Neural cell (in vitro differentiated cells): ENCODE results near the gene ZBTB44.

ENCODE experiments used
- POLR2AphosphoS5 ChIP-seq: IDR thresholded peaks from 2 replicates; pipeline ENCODE4 v1.6.1; 2012
- TF ChIP-seq, protein P1 (sequence below): fragments of 450-650 bp; IDR thresholded peaks from 2 replicates; pipeline ENCODE4 v1.5.1; 2014; ENCODE audit warnings: antibody characterized with exemption, mild to moderate bottlenecking, moderate library complexity; ENCODE audit not compliant: poor library complexity, severe bottlenecking

DNA sequence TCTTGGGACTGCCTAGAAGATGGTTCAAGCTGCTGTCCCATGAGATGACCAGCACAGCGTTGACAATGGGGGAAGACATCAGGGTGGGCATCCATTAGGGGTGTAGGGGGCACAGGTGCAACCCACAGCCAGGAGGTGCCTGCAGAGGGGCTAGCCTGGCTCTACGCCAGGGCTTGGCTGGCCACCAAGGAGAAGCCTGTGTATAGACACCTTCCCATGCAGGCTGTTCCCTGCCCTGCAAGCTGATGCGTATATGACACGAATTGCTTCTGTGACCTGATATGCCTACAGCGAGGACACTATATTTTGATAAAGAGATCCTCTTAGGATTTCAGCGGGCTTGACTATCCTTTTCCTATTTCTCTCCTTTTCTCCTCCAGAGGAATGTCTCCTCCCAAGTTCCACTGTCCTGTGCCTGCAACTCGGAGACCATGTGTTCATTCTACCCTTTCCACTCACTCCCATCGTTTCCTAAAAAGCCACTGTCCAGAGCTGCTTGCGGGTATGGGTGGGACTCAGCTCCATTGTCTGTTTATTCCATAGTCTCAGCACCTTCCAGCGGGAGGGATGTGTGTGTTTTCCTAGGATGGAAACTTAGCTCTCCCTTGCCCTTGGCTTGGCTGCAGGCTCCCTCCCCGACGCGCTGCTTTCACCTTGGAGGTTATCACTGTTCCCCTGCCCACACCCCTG, 99.0 kb downstream of the ZBTB44 start:
- TF ChIP-seq, protein P1, sequence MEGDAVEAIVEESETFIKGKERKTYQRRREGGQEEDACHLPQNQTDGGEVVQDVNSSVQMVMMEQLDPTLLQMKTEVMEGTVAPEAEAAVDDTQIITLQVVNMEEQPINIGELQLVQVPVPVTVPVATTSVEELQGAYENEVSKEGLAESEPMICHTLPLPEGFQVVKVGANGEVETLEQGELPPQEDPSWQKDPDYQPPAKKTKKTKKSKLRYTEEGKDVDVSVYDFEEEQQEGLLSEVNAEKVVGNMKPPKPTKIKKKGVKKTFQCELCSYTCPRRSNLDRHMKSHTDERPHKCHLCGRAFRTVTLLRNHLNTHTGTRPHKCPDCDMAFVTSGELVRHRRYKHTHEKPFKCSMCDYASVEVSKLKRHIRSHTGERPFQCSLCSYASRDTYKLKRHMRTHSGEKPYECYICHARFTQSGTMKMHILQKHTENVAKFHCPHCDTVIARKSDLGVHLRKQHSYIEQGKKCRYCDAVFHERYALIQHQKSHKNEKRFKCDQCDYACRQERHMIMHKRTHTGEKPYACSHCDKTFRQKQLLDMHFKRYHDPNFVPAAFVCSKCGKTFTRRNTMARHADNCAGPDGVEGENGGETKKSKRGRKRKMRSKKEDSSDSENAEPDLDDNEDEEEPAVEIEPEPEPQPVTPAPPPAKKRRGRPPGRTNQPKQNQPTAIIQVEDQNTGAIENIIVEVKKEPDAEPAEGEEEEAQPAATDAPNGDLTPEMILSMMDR, result no peak
- no peak for TF ChIP-seq POLR2AphosphoS5
